Tibial artery (tissue), 4 donors: ENCODE measurements around the gene PGAP3.

Experiments used
- DNase-seq, 2 donors: peaks; one replicate each; pipeline ENCODE4 v3.0.0-alpha.2; 2019
- H3K27ac ChIP-seq, 2 donors: fragments of 200-600 bp; sonication (generic) in 1 of 2; 1 replicate in 1 of 2; 2 replicates in 1 of 2; pipeline ENCODE4 v1.5.1; 2018 to 2019; ENCODE audit warnings: mild to moderate bottlenecking in 1 of 2
- H3K27me3 ChIP-seq, 2 donors: fragments of 200-600 bp; sonication (generic) in 1 of 2; one replicate each; pipeline versions ENCODE4 v1.5.1 to v1.6.0; 2016 to 2019
- H3K36me3 ChIP-seq, 3 donors: fragments of 200-600 bp; sonication (generic) in 2 of 3; one replicate each; pipeline ENCODE4 v1.5.1; 2016 to 2019; ENCODE audit warnings: mild to moderate bottlenecking in 2 of 3
- H3K4me1 ChIP-seq, 4 donors: fragments of 200-600 bp; sonication (generic) in 2 of 4; 1 replicate in 3 of 4; 2 replicates in 1 of 4; pipeline ENCODE4 v1.5.1; 2016 to 2019
- H3K4me3 ChIP-seq, 2 donors: fragments of 200-600 bp; sonication (generic) in 1 of 2; 1 replicate in 1 of 2; 2 replicates in 1 of 2; pipeline ENCODE4 v1.5.1; 2018 to 2019; ENCODE audit warnings: mild to moderate bottlenecking in 2 of 2
- H3K9me3 ChIP-seq, 3 donors: fragments of 200-600 bp; sonication (generic) in 1 of 3; one replicate each; pipeline ENCODE4 v1.5.1; 2016 to 2019
- CTCF ChIP-seq, 2 experiments: fragments of 200-600 bp in 1 of 2; fragments of 450-650 bp in 1 of 2; IDR thresholded peaks; one replicate each; pipeline ENCODE4 v1.5.1; 2017 to 2019; ENCODE audit warnings: antibody characterized with exemption in 2 of 2, mild to moderate bottlenecking in 1 of 2, moderate library complexity in 1 of 2
- intact Hi-C: fragments of 100-400 bp; cut with DNase I; formaldehyde crosslinking; loops from one replicate; pipeline ENCODE4 v1.15.0; 2023; ENCODE audit warnings: low total_unique reads

The PGAP3 gene

GRCh38 chr17:39626171-39627046 is 61.4 kb downstream of the PGAP3 start, which contains the start of gene PPP1R1B:
PPP1R1B (plus strand) TSS chr17:39626952; CDS start chr17:39627393, 441 bp downstream.
- Histone ChIP-seq H3K4me3 (peak within 1 kb of the TSS in 1 of 2 donors; percentile 1), H3K27ac (no peak within 1 kb of the TSS), H3K36me3 (no peaks in the 10 kb centered on the region), H3K9me3 (no peaks in the 10 kb centered on the region), H3K4me1 (peaks cover 0 to 37% (median 12%) of the 10 kb centered on the region in 4 donors), H3K27me3 (peaks cover 15 to 80% of the 10 kb centered on the region in 2 donors)
- no peak for TF ChIP-seq CTCF (IDR thresholded peaks at IDR 0.05)
- DNase-seq = no peak
- intact Hi-C loops = no loop called here

GRCh38 chr17:39625198-39625785 is 62.6 kb downstream of the PGAP3 start:
- no peak for TF ChIP-seq CTCF (IDR thresholded peaks at IDR 0.05)
- peaks cover 15 to 73% of the 10 kb centered on the region in 2 donors for H3K27me3 ChIP-seq
- no peaks in the 10 kb centered on the region for H3K9me3 ChIP-seq
- no peak overlapping the region for H3K4me3 ChIP-seq
- no peaks in the 10 kb centered on the region for H3K36me3 ChIP-seq
- H3K4me1 ChIP-seq = peaks cover 0 to 37% (median 12%) of the 10 kb centered on the region in 4 donors
- no peak for DNase-seq
- intact Hi-C loops = no loop called here
- no peak overlapping the region for H3K27ac ChIP-seq

GRCh38 chr17:39624313-39624712 is 63.5 kb downstream of the PGAP3 start:
- Histone ChIP-seq H3K27me3 (peaks cover 15 to 64% of the 10 kb centered on the region in 2 donors), H3K4me1 (peaks cover 0 to 37% (median 12%) of the 10 kb centered on the region in 4 donors), H3K27ac (no peak overlapping the region), H3K4me3 (no peak overlapping the region), H3K9me3 (no peaks in the 10 kb centered on the region), H3K36me3 (no peaks in the 10 kb centered on the region)
- no peak for TF ChIP-seq CTCF (IDR thresholded peaks at IDR 0.05)
- intact Hi-C loops = loop anchor here (5.0 kb wide), 1 partner anchor 108 kb away; the partner anchor contains the start of gene MIEN1
- DNase-seq = no peak

GRCh38 chr17:39623356-39623950 is 64.4 kb downstream of the PGAP3 start:
- H3K4me1 ChIP-seq = peaks cover 0 to 40% (median 16%) of the 10 kb centered on the region in 4 donors
- H3K27me3 ChIP-seq = peaks cover 15 to 55% of the 10 kb centered on the region in 2 donors
- no peak overlapping the region for H3K27ac ChIP-seq
- no peak overlapping the region for H3K4me3 ChIP-seq
- peak; percentile 84 to 89 for DNase-seq
- no peaks in the 10 kb centered on the region for H3K9me3 ChIP-seq
- intact Hi-C loops = loop anchor here (5.0 kb wide), 1 partner anchor 109 kb away; the partner anchor contains the start of gene MIEN1
- TF ChIP-seq CTCF (IDR thresholded peaks at IDR 0.05) = peak; percentile 83 to 91
- H3K36me3 ChIP-seq = no peaks in the 10 kb centered on the region

- Histone ChIP-seq H3K27ac (no peak overlapping the region), H3K4me1 (peaks cover 0 to 47% (median 21%) of the 10 kb centered on the region in 4 donors), H3K27me3 (peaks cover 10 to 46% of the 10 kb centered on the region in 2 donors), H3K4me3 (no peak overlapping the region), H3K9me3 (no peaks in the 10 kb centered on the region), H3K36me3 (no peaks in the 10 kb centered on the region)
- no peak for DNase-seq
- TF ChIP-seq CTCF (IDR thresholded peaks at IDR 0.05) = no peak
- intact Hi-C loops = loop anchor here (1.0 to 5.0 kb wide), 2 partner anchors 110 to 132 kb away; partner anchors contain the start of gene MIEN1
Observed at GRCh38 chr17:39622380-39623006, 65.4 kb downstream of the PGAP3 start.
